Measurements from ENCODE around the gene ARL11.

- TF ChIP-seq EZH2 (IDR thresholded peaks at IDR 0.05; ENCODE audit: insufficient read depth, poor library complexity, severe bottlenecking) = no peak
- no peak for TF ChIP-seq EZH2phosphoT487 (IDR thresholded peaks at IDR 0.05; ENCODE audit: insufficient read depth, low read depth)
Measured at GRCh38 chr13:49587311-49587847, 40.9 kb upstream of the ARL11 start.

Data from GM23248 (cell line).